ENCODE measurements around the gene FUT9.

The FUT9 gene

GRCh38 chr6:96124778-96125177, 109.0 kb downstream of the FUT9 start:
- CTCF ChIA-PET = no interaction called here
- POLR2A ChIA-PET = interaction anchor here (1.9 kb wide), 1 partner anchor 109 kb away, joined by 5 read pairs; the partner anchor contains the start of gene FUT9
- DNase-seq (ENCODE audit: extremely low spot score) = no peak
- TF ChIP-seq PKNOX1 (IDR thresholded peaks at IDR 0.05) (no peak), LEF1 (IDR thresholded peaks at IDR 0.05; ENCODE audit: borderline replicate concordance) (no peak), ARNT (IDR thresholded peaks at IDR 0.05) (no peak), NFRKB (IDR thresholded peaks at IDR 0.05) (no peak), FOXK2 (IDR thresholded peaks at IDR 0.05) (no peak), L3MBTL2 (conservative IDR thresholded peaks at IDR 0.05) (no peak), ELF4 (IDR thresholded peaks at IDR 0.05) (no peak), ZNF384 (IDR thresholded peaks at IDR 0.05) (no peak), HDGF (IDR thresholded peaks at IDR 0.05; ENCODE audit: borderline replicate concordance) (no peak), BHLHE40 (IDR thresholded peaks at IDR 0.05; ENCODE audit: borderline replicate concordance) (no peak), FOXA1 (IDR thresholded peaks at IDR 0.05) (no peak), TARDBP (IDR thresholded peaks at IDR 0.05) (no peak), SP1 (IDR thresholded peaks at IDR 0.05) (no peak), FOXM1 (IDR thresholded peaks at IDR 0.05; ENCODE audit: borderline replicate concordance) (no peak), CTBP1 (IDR thresholded peaks at IDR 0.05; ENCODE audit: borderline replicate concordance) (no peak), SUZ12 (IDR thresholded peaks at IDR 0.05) (no peak)

- DNase-seq (ENCODE audit: extremely low spot score) = no peak
- POLR2A ChIA-PET = no interaction called here
- TF ChIP-seq FOXM1 (IDR thresholded peaks at IDR 0.05; ENCODE audit: borderline replicate concordance) (no peak), TARDBP (IDR thresholded peaks at IDR 0.05) (no peak), HDGF (IDR thresholded peaks at IDR 0.05; ENCODE audit: borderline replicate concordance) (no peak), SUZ12 (IDR thresholded peaks at IDR 0.05) (no peak), FOXK2 (IDR thresholded peaks at IDR 0.05) (no peak), BHLHE40 (IDR thresholded peaks at IDR 0.05; ENCODE audit: borderline replicate concordance) (no peak), FOXA1 (IDR thresholded peaks at IDR 0.05) (no peak), SP1 (IDR thresholded peaks at IDR 0.05) (no peak), L3MBTL2 (conservative IDR thresholded peaks at IDR 0.05) (no peak), ZNF384 (IDR thresholded peaks at IDR 0.05) (no peak), NFRKB (IDR thresholded peaks at IDR 0.05) (no peak), CTBP1 (IDR thresholded peaks at IDR 0.05; ENCODE audit: borderline replicate concordance) (no peak), ARNT (IDR thresholded peaks at IDR 0.05) (no peak), ELF4 (IDR thresholded peaks at IDR 0.05) (no peak), LEF1 (IDR thresholded peaks at IDR 0.05; ENCODE audit: borderline replicate concordance) (no peak), PKNOX1 (IDR thresholded peaks at IDR 0.05) (no peak)
- CTCF ChIA-PET = no interaction called here
Observed at GRCh38 chr6:96138406-96138805, 122.6 kb downstream of the FUT9 start.

GRCh38 chr6:96142142-96142541, 126.4 kb downstream of the FUT9 start:
- ChIA-PET CTCF (no interaction called here), POLR2A (no interaction called here)
- DNase-seq (ENCODE audit: extremely low spot score) = no peak
- TF ChIP-seq CTBP1 (IDR thresholded peaks at IDR 0.05; ENCODE audit: borderline replicate concordance) (no peak), FOXA1 (IDR thresholded peaks at IDR 0.05) (no peak), HDGF (IDR thresholded peaks at IDR 0.05; ENCODE audit: borderline replicate concordance) (no peak), BHLHE40 (IDR thresholded peaks at IDR 0.05; ENCODE audit: borderline replicate concordance) (no peak), NFRKB (IDR thresholded peaks at IDR 0.05) (no peak), PKNOX1 (IDR thresholded peaks at IDR 0.05) (no peak), ELF4 (IDR thresholded peaks at IDR 0.05) (no peak), ZNF384 (IDR thresholded peaks at IDR 0.05) (no peak), L3MBTL2 (conservative IDR thresholded peaks at IDR 0.05) (no peak), SP1 (IDR thresholded peaks at IDR 0.05) (no peak), ARNT (IDR thresholded peaks at IDR 0.05) (no peak), TARDBP (IDR thresholded peaks at IDR 0.05) (no peak), FOXK2 (IDR thresholded peaks at IDR 0.05) (no peak), SUZ12 (IDR thresholded peaks at IDR 0.05) (no peak), FOXM1 (IDR thresholded peaks at IDR 0.05; ENCODE audit: borderline replicate concordance) (no peak), LEF1 (IDR thresholded peaks at IDR 0.05; ENCODE audit: borderline replicate concordance) (no peak)

GRCh38 chr6:96150431-96150830, 134.7 kb downstream of the FUT9 start:
- TF ChIP-seq LEF1 (IDR thresholded peaks at IDR 0.05; ENCODE audit: borderline replicate concordance) = no peak
- TF ChIP-seq ELF4 (IDR thresholded peaks at IDR 0.05) = no peak
- TF ChIP-seq FOXM1 (IDR thresholded peaks at IDR 0.05; ENCODE audit: borderline replicate concordance) = no peak
- no peak for TF ChIP-seq ARNT (IDR thresholded peaks at IDR 0.05)
- no peak for TF ChIP-seq FOXA1 (IDR thresholded peaks at IDR 0.05)
- no peak for TF ChIP-seq BHLHE40 (IDR thresholded peaks at IDR 0.05; ENCODE audit: borderline replicate concordance)
- TF ChIP-seq TARDBP (IDR thresholded peaks at IDR 0.05) = no peak
- TF ChIP-seq FOXK2 (IDR thresholded peaks at IDR 0.05) = no peak
- no peak for TF ChIP-seq NFRKB (IDR thresholded peaks at IDR 0.05)
- TF ChIP-seq HDGF (IDR thresholded peaks at IDR 0.05; ENCODE audit: borderline replicate concordance) = no peak
- no peak for TF ChIP-seq CTBP1 (IDR thresholded peaks at IDR 0.05; ENCODE audit: borderline replicate concordance)
- TF ChIP-seq PKNOX1 (IDR thresholded peaks at IDR 0.05) = no peak
- TF ChIP-seq SP1 (IDR thresholded peaks at IDR 0.05) = no peak
- TF ChIP-seq L3MBTL2 (conservative IDR thresholded peaks at IDR 0.05) = no peak
- ChIA-PET POLR2A (no interaction called here), CTCF (no interaction called here)
- DNase-seq (ENCODE audit: extremely low spot score) = no peak

- TF ChIP-seq ZNF384 (IDR thresholded peaks at IDR 0.05) (no peak), L3MBTL2 (conservative IDR thresholded peaks at IDR 0.05) (no peak), TARDBP (IDR thresholded peaks at IDR 0.05) (no peak), FOXM1 (IDR thresholded peaks at IDR 0.05; ENCODE audit: borderline replicate concordance) (no peak), NFRKB (IDR thresholded peaks at IDR 0.05) (no peak), SUZ12 (IDR thresholded peaks at IDR 0.05) (no peak), SP1 (IDR thresholded peaks at IDR 0.05) (no peak), PKNOX1 (IDR thresholded peaks at IDR 0.05) (no peak), BHLHE40 (IDR thresholded peaks at IDR 0.05; ENCODE audit: borderline replicate concordance) (no peak), CTBP1 (IDR thresholded peaks at IDR 0.05; ENCODE audit: borderline replicate concordance) (no peak)
- ChIA-PET POLR2A (no interaction called here), CTCF (no interaction called here)
- no peak for DNase-seq (ENCODE audit: extremely low spot score)
Observed at GRCh38 chr6:96151707-96152106, 135.9 kb downstream of the FUT9 start.
